Suprapubic skin (tissue), 4 donors: ENCODE results near the gene NCAPG2.

Experiments
- POLR2A ChIP-seq, 2 donors: fragments of 450-650 bp; IDR thresholded peaks; one replicate each; pipeline ENCODE4 v1.6.1; 2017; ENCODE audit warnings: antibody characterized with exemption in 2 of 2, mild to moderate bottlenecking in 2 of 2, moderate library complexity in 2 of 2
- POLR2AphosphoS5 ChIP-seq, 3 donors: sonication (generic); formaldehyde crosslinking; IDR thresholded peaks; one replicate each; pipeline ENCODE4 v1.6.1; 2017; ENCODE audit warnings: antibody characterized with exemption in 3 of 3
- TF ChIP-seq, protein P1 (sequence below), 2 donors: fragments of 200-600 bp in 1 of 2; fragments of 450-650 bp in 1 of 2; sonication (generic) in 1 of 2; IDR thresholded peaks; one replicate each; pipeline ENCODE4 v1.5.1; 2016 to 2019; ENCODE audit warnings: antibody characterized with exemption in 2 of 2, mild to moderate bottlenecking in 1 of 2, moderate library complexity in 1 of 2

DNA sequence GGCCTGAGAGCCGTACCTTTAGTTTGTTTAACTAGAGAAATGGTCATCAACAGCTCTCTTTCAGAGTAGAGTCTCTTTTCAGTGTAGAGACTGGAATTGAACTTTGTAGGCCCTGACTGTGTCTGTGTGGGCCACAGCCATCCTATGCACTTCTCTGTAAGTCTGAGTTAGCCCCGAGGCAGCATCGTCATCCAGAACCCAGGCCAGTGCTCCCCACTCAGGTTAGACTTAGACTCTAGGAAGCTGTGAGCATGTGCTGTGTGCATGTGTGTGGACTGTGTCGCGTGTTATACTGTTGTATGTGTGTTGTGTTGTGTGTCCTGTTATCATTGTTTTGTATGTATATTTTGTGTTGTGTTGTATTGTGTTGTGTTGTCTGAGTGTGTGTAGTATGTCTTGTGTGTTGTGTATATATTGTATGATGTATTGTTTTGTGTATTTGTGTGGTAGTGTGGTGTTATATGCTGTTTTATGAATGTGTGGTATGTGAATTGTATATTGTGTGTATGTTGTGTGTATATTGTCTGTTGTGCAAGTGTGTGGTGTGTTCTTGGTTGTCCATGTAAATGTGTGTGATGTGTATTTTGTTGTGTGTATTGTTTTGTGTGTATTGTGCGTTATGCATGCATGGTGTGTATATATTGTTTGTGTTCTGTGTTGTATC is 18.1 kb upstream of the NCAPG2 start:
- TF ChIP-seq, protein P1, sequence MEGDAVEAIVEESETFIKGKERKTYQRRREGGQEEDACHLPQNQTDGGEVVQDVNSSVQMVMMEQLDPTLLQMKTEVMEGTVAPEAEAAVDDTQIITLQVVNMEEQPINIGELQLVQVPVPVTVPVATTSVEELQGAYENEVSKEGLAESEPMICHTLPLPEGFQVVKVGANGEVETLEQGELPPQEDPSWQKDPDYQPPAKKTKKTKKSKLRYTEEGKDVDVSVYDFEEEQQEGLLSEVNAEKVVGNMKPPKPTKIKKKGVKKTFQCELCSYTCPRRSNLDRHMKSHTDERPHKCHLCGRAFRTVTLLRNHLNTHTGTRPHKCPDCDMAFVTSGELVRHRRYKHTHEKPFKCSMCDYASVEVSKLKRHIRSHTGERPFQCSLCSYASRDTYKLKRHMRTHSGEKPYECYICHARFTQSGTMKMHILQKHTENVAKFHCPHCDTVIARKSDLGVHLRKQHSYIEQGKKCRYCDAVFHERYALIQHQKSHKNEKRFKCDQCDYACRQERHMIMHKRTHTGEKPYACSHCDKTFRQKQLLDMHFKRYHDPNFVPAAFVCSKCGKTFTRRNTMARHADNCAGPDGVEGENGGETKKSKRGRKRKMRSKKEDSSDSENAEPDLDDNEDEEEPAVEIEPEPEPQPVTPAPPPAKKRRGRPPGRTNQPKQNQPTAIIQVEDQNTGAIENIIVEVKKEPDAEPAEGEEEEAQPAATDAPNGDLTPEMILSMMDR (IDR thresholded peaks at IDR 0.05), result no peak
- no peak for TF ChIP-seq POLR2A (IDR thresholded peaks at IDR 0.05)
- TF ChIP-seq POLR2AphosphoS5 (IDR thresholded peaks at IDR 0.05), result no peak
